ENCODE data around the gene OR52E5.

Gene OR52E5

DNA sequence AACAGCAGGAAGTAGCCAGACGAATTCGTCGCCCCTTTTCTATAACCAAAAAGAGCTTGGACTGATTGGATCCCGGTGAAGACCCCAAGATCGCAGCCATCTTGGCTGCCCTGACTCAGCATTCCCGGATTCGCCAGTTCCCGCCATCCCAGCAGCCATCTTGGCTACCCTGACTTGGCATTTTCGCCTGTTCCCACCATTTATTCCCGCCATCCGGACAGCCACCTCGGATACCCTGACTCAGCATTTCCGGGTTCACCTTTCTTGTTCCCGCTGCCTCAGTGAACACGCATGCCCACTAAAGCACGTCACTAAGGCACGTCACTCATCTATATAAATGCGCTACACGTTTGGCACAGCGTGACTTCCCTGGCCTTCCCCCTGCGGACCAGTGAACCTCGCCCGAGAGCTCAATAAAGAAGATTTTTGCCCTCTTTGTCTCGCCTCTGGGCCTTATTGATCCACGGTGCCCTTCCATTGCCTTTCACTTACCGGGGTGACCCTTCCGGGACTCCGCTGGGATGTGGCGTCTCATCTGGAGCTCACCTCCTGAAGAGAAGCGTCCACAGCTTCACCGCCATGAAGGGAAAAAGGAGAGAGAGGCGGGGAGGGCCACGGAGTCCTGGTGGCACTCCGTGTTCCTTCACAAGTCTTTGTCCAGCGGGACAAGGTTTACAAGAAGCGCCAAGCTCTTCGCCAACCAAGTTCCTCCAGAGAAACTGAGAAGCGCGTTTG, 45.0 kb downstream of the OR52E5 start:
- DNase-seq, result no peak

DNA sequence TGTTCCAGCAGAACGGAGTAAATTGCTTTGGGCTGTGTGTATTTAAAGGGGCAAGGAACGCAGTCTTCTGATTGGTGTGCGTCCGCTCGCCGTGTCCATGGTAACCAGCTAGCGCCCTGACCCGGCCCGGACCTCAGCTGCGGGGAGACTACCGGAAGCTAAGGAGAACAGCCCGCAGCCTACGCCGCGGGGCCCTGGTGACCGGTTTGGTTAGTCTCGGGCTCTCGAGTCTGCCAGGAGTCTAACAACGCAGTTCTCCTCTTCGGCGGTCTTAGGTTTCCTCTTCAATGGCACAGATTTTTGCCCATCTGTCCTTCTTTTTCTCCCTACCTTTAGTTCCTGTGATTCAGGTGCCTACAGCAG, 45.6 kb downstream of the OR52E5 start:
- DNase-seq, result no peak

DNA sequence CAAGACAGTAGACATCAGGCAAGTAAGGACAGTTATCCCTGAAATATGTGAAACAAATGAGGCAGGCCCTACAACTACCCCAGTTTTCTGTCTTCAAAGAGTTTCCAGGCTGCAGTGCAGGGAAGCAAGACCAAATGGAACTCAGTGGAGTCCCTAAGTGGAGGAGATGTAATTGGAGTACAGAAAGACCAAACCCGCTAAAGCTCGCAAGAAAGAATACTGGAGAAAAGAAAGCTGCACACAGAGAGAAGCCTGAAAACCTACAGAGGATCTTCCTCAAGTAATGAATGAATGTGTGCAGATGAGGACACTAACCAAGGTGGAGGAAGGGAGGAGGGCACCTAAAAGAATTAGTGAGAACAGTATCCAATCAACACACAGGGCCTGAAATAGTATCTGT, 47.7 kb downstream of the OR52E5 start:
- DNase-seq, result no peak

DNA sequence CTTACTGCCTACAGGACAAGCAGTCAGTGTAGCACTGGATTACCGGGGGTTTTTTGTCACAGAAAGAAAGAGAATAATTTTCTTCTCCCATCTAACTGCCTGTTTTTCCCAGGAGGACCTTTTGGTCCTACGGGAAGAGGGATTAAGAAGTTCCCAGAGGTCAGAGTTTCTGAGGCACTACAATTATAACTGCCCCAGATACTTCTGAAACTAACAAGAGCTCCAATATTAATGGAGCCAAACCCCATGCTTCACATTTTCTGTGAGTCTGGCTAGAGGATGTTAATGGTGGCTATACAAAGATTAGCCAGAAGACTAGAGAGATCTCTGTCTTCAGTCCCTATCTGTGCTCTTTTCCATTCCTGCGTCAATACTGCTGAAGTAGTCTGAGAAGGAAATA, 48.9 kb downstream of the OR52E5 start, which contains the start of gene OR56A3:
TSS of gene OR56A3 (plus strand) at position 301 of the 400 bp plus-strand sequence. CDS start 5,096 bp downstream, outside the sequence.
- DNase-seq, result no peak
